IgD-negative memory B cell (primary cell): Measurements from ENCODE around the gene RGS19. TPM values are rescaled to one million over a fixed set of nuclear protein-coding genes. Genes with fewer than 3 reads are reported as not detected.
"Not testable (repeated sequence)": the region's sequence is repeated elsewhere in the genome, so short reads cannot be mapped to it uniquely, and the experiment has no call there.

Experiments used
- H3K27ac Mint-ChIP-seq, 3 donors: one replicate each; pipeline ENCODE4 v1.8.0; 2020 to 2022; ENCODE audit warnings: mild to moderate bottlenecking in 3 of 3, mixed read lengths in 3 of 3, moderate library complexity in 1 of 3
- H3K27me3 Mint-ChIP-seq: one replicate; pipeline ENCODE4 v1.8.0; 2021; ENCODE audit warnings: mixed read lengths
- H3K36me3 Mint-ChIP-seq: one replicate; pipeline ENCODE4 v1.8.0; 2020; ENCODE audit warnings: mild to moderate bottlenecking, mixed read lengths
- H3K4me1 Mint-ChIP-seq, 3 donors: one replicate each; pipeline ENCODE4 v1.8.0; 2020 to 2022; ENCODE audit warnings: mixed read lengths in 3 of 3, mild to moderate bottlenecking in 1 of 3
- H3K4me3 Mint-ChIP-seq, 4 donors: one replicate each; pipeline ENCODE4 v1.8.0; 2020 to 2022; ENCODE audit warnings: mild to moderate bottlenecking in 4 of 4, mixed read lengths in 4 of 4, moderate library complexity in 3 of 4
- H3K9me3 Mint-ChIP-seq, 3 donors: one replicate each; pipeline ENCODE4 v1.8.0; 2020 to 2021; ENCODE audit warnings: mixed read lengths in 3 of 3, mild to moderate bottlenecking in 1 of 3
- polyA plus RNA-seq: library from polyadenylated mRNA; unstranded; fragments of 300-500 nt; fragmentation: Illumina TruSeq; gene quantifications from one replicate; pipeline ENCODE4 v1.2.3, GENCODE V29; 2021

The RGS19 gene
- polyA plus RNA-seq, 1 donor from 2014 or later, result 202 TPM

DNA sequence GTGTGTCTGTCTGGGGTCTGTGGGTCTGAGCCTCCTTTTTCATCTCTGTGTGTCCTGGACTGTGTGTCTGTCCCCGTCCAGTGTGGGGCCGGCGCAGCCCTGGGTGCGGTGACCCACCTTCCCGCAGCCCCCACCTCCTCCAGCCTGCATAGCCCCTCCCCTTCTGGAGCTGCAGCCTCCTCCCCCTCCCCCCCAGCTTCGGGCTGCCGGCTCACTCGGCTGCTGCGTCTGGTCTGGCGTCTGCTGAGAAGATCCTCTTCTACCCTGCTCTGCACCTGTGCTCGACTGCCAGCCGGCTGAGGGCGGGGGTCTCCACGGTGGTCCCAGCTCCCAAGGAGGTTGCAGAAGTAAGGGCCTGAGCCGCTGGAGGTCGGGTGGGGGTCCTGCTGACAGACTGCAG lies 12.5 kb upstream of the RGS19 start:
- Mint-ChIP-seq H3K4me1 (peaks cover 0 to 14% (median 8%) of the 10 kb centered on the region in 3 donors), H3K27ac (no peak overlapping the region), H3K4me3 (no peak overlapping the region), H3K36me3 (peaks cover 4% of the 10 kb centered on the region), H3K9me3 (peaks cover 0 to 3% (median 0%) of the 10 kb centered on the region in 3 donors), H3K27me3 (no peaks in the 10 kb centered on the region)

DNA sequence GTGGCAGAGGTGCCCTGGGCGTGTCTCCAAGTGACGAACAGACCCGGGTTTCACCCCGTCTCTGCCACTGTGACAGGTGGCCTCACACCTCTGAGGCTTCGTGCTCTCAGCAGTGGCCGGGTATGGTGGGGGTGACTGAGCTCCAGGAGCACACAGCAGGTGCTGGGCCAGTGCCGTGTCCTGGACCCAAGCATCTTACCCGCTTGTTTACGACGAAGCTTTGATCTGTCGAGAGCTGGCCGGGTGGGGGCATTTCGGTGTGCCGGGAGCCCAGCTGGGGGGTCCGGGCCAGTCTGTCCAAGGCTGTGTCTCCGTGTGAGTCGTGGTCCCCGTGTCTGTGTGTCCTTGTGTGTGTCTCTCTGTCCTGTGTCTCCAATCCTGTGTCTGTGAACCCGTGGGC lies 12.0 kb upstream of the RGS19 start:
- Mint-ChIP-seq H3K4me1 (peaks cover 0 to 11% (median 8%) of the 10 kb centered on the region in 3 donors), H3K9me3 (peaks cover 0 to 2% (median 0%) of the 10 kb centered on the region in 3 donors), H3K4me3 (no peak overlapping the region), H3K36me3 (peaks cover 4% of the 10 kb centered on the region), H3K27ac (no peak overlapping the region), H3K27me3 (no peaks in the 10 kb centered on the region)

- Mint-ChIP-seq H3K4me3 (no peak overlapping the region), H3K27me3 (no peaks in the 10 kb centered on the region)
Measured at GRCh38 chr20:64090165-64090564, 10.8 kb upstream of the RGS19 start.

GRCh38 chr20:64088586-64088985 lies 9.3 kb upstream of the RGS19 start:
- H3K4me1 Mint-ChIP-seq, result peaks cover 5 to 12% (median 10%) of the 10 kb centered on the region in 3 donors
- not testable (repeated sequence) for H3K9me3 Mint-ChIP-seq, H3K36me3 Mint-ChIP-seq, H3K27ac Mint-ChIP-seq, H3K4me3 Mint-ChIP-seq, H3K27me3 Mint-ChIP-seq

More at GRCh38 chr20:64090165-64090564, 10.8 kb upstream of the RGS19 start:
- Mint-ChIP-seq H3K4me1 (peaks cover 4 to 9% (median 6%) of the 10 kb centered on the region in 3 donors), H3K9me3 (peaks cover 0 to 2% (median 0%) of the 10 kb centered on the region in 3 donors), H3K27ac (no peak overlapping the region), H3K36me3 (peaks cover 4% of the 10 kb centered on the region)

DNA sequence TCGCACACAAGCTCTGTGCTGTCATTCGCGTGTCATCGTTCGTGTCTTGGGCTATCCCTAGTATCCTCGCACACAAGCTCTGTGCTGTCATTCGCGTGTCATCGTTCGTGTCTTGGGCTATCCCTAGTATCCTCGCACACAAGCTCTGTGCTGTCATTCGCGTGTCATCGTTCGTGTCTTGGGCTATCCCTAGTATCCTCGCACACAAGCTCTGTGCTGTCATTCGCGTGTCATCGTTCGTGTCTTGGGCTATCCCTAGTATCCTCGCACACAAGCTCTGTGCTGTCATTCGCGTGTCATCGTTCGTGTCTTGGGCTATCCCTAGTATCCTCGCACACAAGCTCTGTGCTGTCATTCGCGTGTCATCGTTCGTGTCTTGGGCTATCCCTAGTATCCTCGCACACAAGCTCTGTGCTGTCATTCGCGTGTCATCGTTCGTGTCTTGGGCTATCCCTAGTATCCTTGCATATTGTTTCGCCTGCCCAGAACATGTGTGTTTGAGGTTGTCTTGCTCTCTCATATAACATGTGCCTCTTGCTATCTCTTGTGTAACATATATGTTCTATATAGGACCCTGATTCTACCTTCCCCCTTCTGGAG lies 8.0 kb upstream of the RGS19 start:
- not testable (repeated sequence) for H3K9me3 Mint-ChIP-seq, H3K27me3 Mint-ChIP-seq, H3K36me3 Mint-ChIP-seq, H3K4me3 Mint-ChIP-seq, H3K27ac Mint-ChIP-seq
- H3K4me1 Mint-ChIP-seq, result peaks cover 5 to 14% (median 9%) of the 10 kb centered on the region in 3 donors

- no peak overlapping the region for H3K27ac Mint-ChIP-seq
- H3K4me3 Mint-ChIP-seq, result no peak overlapping the region
- H3K36me3 Mint-ChIP-seq, result peaks cover 4% of the 10 kb centered on the region
- H3K4me1 Mint-ChIP-seq, result peaks cover 9 to 13% (median 10%) of the 10 kb centered on the region in 3 donors
- peaks cover 0 to 2% (median 0%) of the 10 kb centered on the region in 3 donors for H3K9me3 Mint-ChIP-seq
- H3K27me3 Mint-ChIP-seq, result peaks cover 3% of the 10 kb centered on the region
Measured at GRCh38 chr20:64086801-64087200, 7.5 kb upstream of the RGS19 start.

GRCh38 chr20:64084685-64085152 lies 5.4 kb upstream of the RGS19 start:
- H3K4me1 Mint-ChIP-seq, result peaks cover 11 to 14% (median 14%) of the 10 kb centered on the region in 3 donors
- peak overlapping the region; percentile 79 to 96 (median 83) for H3K4me3 Mint-ChIP-seq
- peak overlapping the region; percentile 78 to 94 (median 78) for H3K27ac Mint-ChIP-seq
- peaks cover 3% of the 10 kb centered on the region for H3K27me3 Mint-ChIP-seq
- H3K9me3 Mint-ChIP-seq, result peaks cover 0 to 2% (median 0%) of the 10 kb centered on the region in 3 donors
- peaks cover 3% of the 10 kb centered on the region for H3K36me3 Mint-ChIP-seq

DNA sequence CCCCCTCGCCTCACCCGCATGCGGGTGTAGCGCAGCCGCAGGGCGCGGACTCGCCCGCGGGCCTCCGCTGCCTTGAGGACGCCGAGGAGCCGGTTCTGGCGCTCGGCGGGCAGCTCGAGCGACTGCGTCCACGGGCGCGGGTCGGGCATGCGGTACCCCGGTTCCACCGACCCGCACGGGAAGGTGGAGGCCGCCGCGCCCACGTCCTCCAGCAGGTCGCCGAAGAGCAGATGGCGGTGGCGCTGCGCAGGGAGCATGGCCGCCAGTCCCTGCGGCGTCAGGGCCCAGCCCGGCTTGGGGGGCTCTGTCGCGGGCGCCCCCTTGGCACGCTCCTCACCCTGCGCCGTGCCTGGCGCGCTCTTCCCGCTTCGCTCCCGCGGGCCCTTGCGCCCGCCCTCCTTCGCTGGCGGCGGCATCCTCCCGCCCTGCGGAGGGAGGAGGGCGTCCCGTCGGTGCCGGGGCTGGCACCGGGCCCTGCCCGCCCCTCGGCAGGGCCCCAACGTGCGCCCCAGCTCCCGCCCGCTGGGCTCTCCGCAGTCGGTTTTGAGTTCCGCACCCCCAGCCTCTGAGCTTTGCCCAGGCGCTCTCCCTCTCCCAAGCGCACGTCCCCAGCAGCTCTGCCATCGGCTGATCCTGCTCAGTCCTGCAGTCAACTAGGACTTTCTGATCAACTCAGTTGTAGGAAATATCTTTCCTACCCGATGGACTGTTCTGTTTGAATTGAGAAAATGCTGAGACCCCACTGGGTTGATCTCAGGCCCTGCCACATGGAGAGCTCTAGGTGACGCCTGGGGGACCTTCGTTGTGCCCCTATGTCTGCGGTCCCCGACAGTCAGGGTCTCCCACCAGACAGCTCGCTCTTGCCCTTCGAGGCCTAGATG lies 4.7 kb upstream of the RGS19 start, which contains the start of gene LKAAEAR1:
LKAAEAR1 (minus strand) TSS at position 595 of the 881 bp plus-strand sequence; CDS start at position 416, 179 bp downstream.
- H3K27me3 Mint-ChIP-seq, result peaks cover 3% of the 10 kb centered on the region
- H3K27ac Mint-ChIP-seq, result peak within 1 kb of the TSS; percentile 78 to 98 (median 94)
- peaks cover 3% of the 10 kb centered on the region for H3K36me3 Mint-ChIP-seq
- peak within 1 kb of the TSS; percentile 85 to 96 (median 91) for H3K4me3 Mint-ChIP-seq
- H3K4me1 Mint-ChIP-seq, result peaks cover 11 to 14% (median 14%) of the 10 kb centered on the region in 3 donors
- peaks cover 0 to 2% (median 0%) of the 10 kb centered on the region in 3 donors for H3K9me3 Mint-ChIP-seq

DNA sequence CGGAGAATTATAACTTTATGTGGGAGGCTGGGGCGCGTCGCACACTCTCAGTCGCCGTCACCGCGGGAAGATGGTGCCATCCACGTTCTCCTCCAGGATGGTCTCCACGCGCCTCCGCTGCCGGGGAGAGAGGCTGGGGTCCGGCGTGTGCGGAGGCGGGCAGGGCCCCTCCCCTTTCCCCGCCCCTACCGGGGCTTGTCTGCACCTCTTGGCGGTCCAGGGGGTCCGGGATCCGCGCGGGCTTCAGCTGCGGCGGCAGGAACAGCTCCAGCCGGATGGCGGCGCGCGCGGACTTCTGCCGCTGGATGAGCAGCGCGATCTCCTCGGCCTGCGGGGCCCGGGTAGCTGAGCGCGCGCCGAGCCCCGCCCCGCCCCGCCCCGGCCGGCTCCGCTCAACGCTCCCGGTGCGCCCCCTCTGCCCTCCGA lies 4.1 kb upstream of the RGS19 start:
- Mint-ChIP-seq H3K27ac (peak overlapping the region in 2 of 3 donors; percentile 80 to 98), H3K36me3 (peaks cover 3% of the 10 kb centered on the region), H3K27me3 (peaks cover 3% of the 10 kb centered on the region), H3K4me1 (peaks cover 11 to 14% (median 14%) of the 10 kb centered on the region in 3 donors), H3K9me3 (peaks cover 0 to 2% (median 0%) of the 10 kb centered on the region in 3 donors), H3K4me3 (peak overlapping the region; percentile 68 to 92 (median 88))

DNA sequence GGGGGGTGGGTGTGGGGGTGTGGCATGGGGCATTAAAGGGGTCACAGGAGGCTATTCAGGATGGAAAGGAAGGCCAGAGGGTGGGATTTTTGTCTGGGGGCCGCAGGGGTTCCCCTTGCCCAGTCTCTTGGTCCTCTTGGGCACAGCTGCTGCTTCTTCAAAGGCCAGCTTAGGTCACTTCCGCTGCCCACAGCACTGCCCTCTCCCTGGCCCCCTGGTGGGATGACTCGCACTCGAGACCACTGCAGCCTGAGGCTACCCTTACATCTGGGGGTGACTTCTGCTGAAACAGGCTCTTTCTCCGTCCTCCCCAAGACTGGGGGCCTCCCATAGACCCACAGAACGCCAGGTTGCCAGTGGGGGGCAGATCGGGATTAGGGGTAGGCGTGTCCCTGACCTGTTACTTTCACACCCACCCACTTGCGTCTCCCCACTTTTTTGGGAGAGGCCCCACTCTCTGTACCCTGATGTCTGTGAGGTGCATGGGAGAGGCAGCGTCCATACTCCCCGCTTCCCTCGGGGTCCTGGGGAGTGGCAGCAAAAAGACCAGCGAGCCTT lies 3.6 kb upstream of the RGS19 start:
- H3K27ac Mint-ChIP-seq, result peak overlapping the region in 2 of 3 donors; percentile 80 to 98
- peaks cover 0 to 2% (median 0%) of the 10 kb centered on the region in 3 donors for H3K9me3 Mint-ChIP-seq
- H3K4me3 Mint-ChIP-seq, result peak overlapping the region; percentile 68 to 92 (median 88)
- peaks cover 3% of the 10 kb centered on the region for H3K36me3 Mint-ChIP-seq
- peaks cover 3% of the 10 kb centered on the region for H3K27me3 Mint-ChIP-seq
- peaks cover 13 to 14% (median 14%) of the 10 kb centered on the region in 3 donors for H3K4me1 Mint-ChIP-seq

DNA sequence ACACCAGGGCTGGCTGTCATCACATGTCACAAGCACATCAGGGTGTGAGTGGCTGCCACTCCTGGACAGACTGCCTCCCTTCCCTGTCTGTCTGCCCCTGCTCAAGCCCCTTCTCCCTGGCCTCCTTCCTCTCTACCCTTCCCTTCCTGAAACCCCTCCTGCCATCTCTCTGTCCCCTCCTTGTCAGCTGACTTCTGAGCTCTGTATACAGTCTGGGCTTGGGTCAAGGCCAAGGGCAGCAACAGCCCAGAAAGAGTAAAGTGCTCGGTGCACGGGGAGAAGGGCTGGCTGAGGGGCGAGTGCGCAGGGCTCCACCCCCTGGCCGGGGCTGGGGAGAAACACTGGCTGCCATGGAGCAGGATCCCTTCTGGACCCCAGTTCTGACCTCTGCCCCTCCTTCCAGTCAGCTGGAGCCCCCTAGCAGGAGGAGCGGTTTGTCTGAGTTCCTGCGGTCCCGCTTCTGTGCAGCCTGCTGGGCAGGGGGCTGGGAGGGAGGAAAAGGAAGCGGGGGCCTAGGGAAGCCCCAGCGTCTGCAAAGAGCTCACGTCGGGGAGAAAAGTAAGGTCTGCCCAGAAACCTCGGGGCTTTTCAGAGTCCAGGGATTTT lies 2.9 kb upstream of the RGS19 start:
- Mint-ChIP-seq H3K4me1 (peaks cover 14 to 17% (median 14%) of the 10 kb centered on the region in 3 donors), H3K27me3 (peaks cover 3% of the 10 kb centered on the region), H3K4me3 (peak overlapping the region; percentile 30 to 92 (median 76)), H3K36me3 (peaks cover 4% of the 10 kb centered on the region), H3K27ac (peak overlapping the region; percentile 62 to 98 (median 83)), H3K9me3 (no peaks in the 10 kb centered on the region)

- Mint-ChIP-seq H3K36me3 (peaks cover 4% of the 10 kb centered on the region), H3K9me3 (no peaks in the 10 kb centered on the region), H3K27me3 (peaks cover 3% of the 10 kb centered on the region), H3K4me3 (peak overlapping the region in 3 of 4 donors; percentile 63 to 92 (median 89)), H3K4me1 (peaks cover 14 to 17% (median 14%) of the 10 kb centered on the region in 3 donors), H3K27ac (peak overlapping the region; percentile 62 to 98 (median 83))
Measured at GRCh38 chr20:64081624-64081964, 2.3 kb upstream of the RGS19 start.

GRCh38 chr20:64080813-64081623 lies 1.7 kb upstream of the RGS19 start:
- Mint-ChIP-seq H3K4me3 (peak overlapping the region; percentile 81 to 94 (median 93)), H3K27ac (peak overlapping the region; percentile 91 to 98 (median 96)), H3K4me1 (peaks cover 14 to 17% (median 14%) of the 10 kb centered on the region in 3 donors), H3K36me3 (peaks cover 4% of the 10 kb centered on the region), H3K9me3 (no peaks in the 10 kb centered on the region), H3K27me3 (peaks cover 3% of the 10 kb centered on the region)
